GM23338 (cell line): ENCODE results near the gene SLC6A3. TPM values are rescaled to one million over a fixed set of nuclear protein-coding genes. Genes with fewer than 3 reads are reported as not detected.

ENCODE experiments used
- ATAC-seq: fragments of 200-7000 bp; cut with Tn5 transposase; 3 replicates; pipeline ENCODE4 v1.9.1; 2020
- DNase-seq: peaks from one replicate; pipeline ENCODE4 v3.0.0-alpha.2; 2015; ENCODE audit warnings: low spot score
- H2AFZ ChIP-seq: fragments of 200-600 bp; sonication (generic); 2 replicates; pipeline ENCODE4 v1.8.0; 2016; ENCODE audit warnings: antibody characterized with exemption, mild to moderate bottlenecking, moderate library complexity
- H3F3A ChIP-seq: fragments of 200-600 bp; sonication (generic); replicated peaks from 2 replicates; pipeline ENCODE4 v1.8.0; 2017; ENCODE audit warnings: antibody characterized with exemption, mixed run types, low read depth
- H3K27ac ChIP-seq: fragments of 200-600 bp; sonication (generic); 2 replicates; pipeline ENCODE4 v1.6.1; 2016; ENCODE audit warnings: low read depth
- H3K27me3 ChIP-seq: fragments of 200-600 bp; sonication (generic); 2 replicates; pipeline ENCODE4 v1.8.0; 2016; ENCODE audit warnings: mild to moderate bottlenecking, mixed run types, moderate library complexity; ENCODE audit not compliant: insufficient read depth
- H3K36me3 ChIP-seq: fragments of 200-600 bp; sonication (generic); 2 replicates; pipeline ENCODE4 v1.8.0; 2016; ENCODE audit warnings: mild to moderate bottlenecking; ENCODE audit not compliant: insufficient read depth
- H3K4me1 ChIP-seq: fragments of 200-600 bp; sonication (generic); 2 replicates; pipeline ENCODE4 v1.8.0; 2016; ENCODE audit warnings: mild to moderate bottlenecking, moderate library complexity; ENCODE audit not compliant: insufficient read depth
- H3K4me2 ChIP-seq: fragments of 200-600 bp; sonication (generic); 2 replicates; pipeline ENCODE4 v1.7.1; 2017; ENCODE audit warnings: mixed run types
- H3K4me3 ChIP-seq: fragments of 200-600 bp; sonication (generic); 2 replicates; pipeline ENCODE4 v1.6.1; 2016; ENCODE audit warnings: mixed run types
- H3K79me2 ChIP-seq: fragments of 200-600 bp; sonication (generic); replicated peaks from 2 replicates; pipeline ENCODE4 v1.8.0; 2017; ENCODE audit warnings: mild to moderate bottlenecking; ENCODE audit not compliant: insufficient read depth
- H3K9me2 ChIP-seq: fragments of 200-600 bp; sonication (generic); 2 replicates; pipeline ENCODE4 v1.8.0; 2017; ENCODE audit not compliant: insufficient read depth
- H4K20me1 ChIP-seq: fragments of 200-600 bp; sonication (generic); replicated peaks from 2 replicates; pipeline ENCODE4 v1.8.0; 2017; ENCODE audit warnings: mild to moderate bottlenecking; ENCODE audit not compliant: insufficient read depth
- H3K27ac Mint-ChIP-seq: 2 replicates; pipeline ENCODE4 v1.8.0; 2020; ENCODE audit warnings: inconsistent platforms, mild to moderate bottlenecking, moderate library complexity, mixed read lengths
- H3K27me3 Mint-ChIP-seq: 3 replicates; pipeline ENCODE4 v1.8.0; 2022; ENCODE audit warnings: low read depth, mild to moderate bottlenecking, moderate library complexity, mixed read lengths, inconsistent platforms; ENCODE audit not compliant: insufficient read depth, poor library complexity
- H3K36me3 Mint-ChIP-seq: 3 replicates; pipeline ENCODE4 v1.8.0; 2021; ENCODE audit warnings: low read depth, mild to moderate bottlenecking, inconsistent platforms, moderate library complexity, mixed read lengths
- H3K4me1 Mint-ChIP-seq: 3 replicates; pipeline ENCODE4 v1.8.0; 2020; ENCODE audit warnings: mild to moderate bottlenecking, inconsistent platforms, mixed read lengths
- H3K4me3 Mint-ChIP-seq: 3 replicates; pipeline ENCODE4 v1.8.0; 2021; ENCODE audit warnings: moderate library complexity, mild to moderate bottlenecking, inconsistent platforms, mixed read lengths
- H3K9me3 Mint-ChIP-seq: 3 replicates; pipeline ENCODE4 v1.8.0; 2020; ENCODE audit warnings: moderate library complexity, mild to moderate bottlenecking, inconsistent platforms, mixed read lengths
- CREB1 ChIP-seq: fragments of 250-450 bp; sonication (Bioruptor Pico); IDR thresholded peaks from 2 replicates; pipeline ENCODE4 v1.5.0; 2020; ENCODE audit warnings: low read depth, mild to moderate bottlenecking, moderate library complexity
- EZH2 ChIP-seq: fragments of 200-600 bp; sonication (generic); IDR thresholded peaks from one replicate; pipeline ENCODE4 v1.8.0; 2017; ENCODE audit warnings: antibody characterized with exemption, mild to moderate bottlenecking, low read depth; ENCODE audit not compliant: unreplicated experiment
- EZH2phosphoT487 ChIP-seq: fragments of 200-600 bp; sonication (generic); IDR thresholded peaks from one replicate; pipeline ENCODE4 v1.8.1; 2018; ENCODE audit warnings: antibody characterized with exemption; ENCODE audit not compliant: unreplicated experiment
- JUNB ChIP-seq: IDR thresholded peaks from one replicate; pipeline ENCODE4 v1.6.1; 2016; ENCODE audit warnings: antibody characterized with exemption; ENCODE audit not compliant: unreplicated experiment
- NANOG ChIP-seq: IDR thresholded peaks from 2 replicates; pipeline ENCODE4 v1.6.1; 2016; ENCODE audit warnings: antibody characterized with exemption, borderline replicate concordance
- POLR2AphosphoS5 ChIP-seq: IDR thresholded peaks from 2 replicates; pipeline ENCODE4 v1.6.1; 2016; ENCODE audit warnings: antibody characterized with exemption, low read depth
- STAT1 ChIP-seq: IDR thresholded peaks from one replicate; pipeline ENCODE4 v1.6.1; 2016; ENCODE audit warnings: antibody characterized with exemption; ENCODE audit not compliant: unreplicated experiment
- ZNF114 ChIP-seq: fragments of 250-450 bp; sonication (Bioruptor Pico); IDR thresholded peaks from 2 replicates; pipeline ENCODE4 v1.5.0; 2020; ENCODE audit warnings: mild to moderate bottlenecking, moderate library complexity
- ZNF331 ChIP-seq: fragments of 250-450 bp; sonication (Bioruptor Pico); IDR thresholded peaks from 2 replicates; pipeline ENCODE4 v1.5.0; 2020; ENCODE audit warnings: low read depth, mild to moderate bottlenecking, moderate library complexity
- polyA plus RNA-seq: library from polyadenylated mRNA; unstranded; fragments of >200 nt; fragmentation: Nextera tagmentation; extraction: Ambion mirVana; gene quantifications from 2 replicates; pipeline ENCODE4 v1.2.1, GENCODE V29; 2016
- total RNA-seq: library from RNA; depleted of rRNA; stranded (reverse); fragments of >200 nt; shearing (Covaris generic); gene quantifications from 2 replicates; pipeline ENCODE4 v1.2.3, GENCODE V29; 2014
- TF ChIP-seq, protein P1 (sequence below), 2 experiments: fragments of 200-600 bp in 1 of 2; sonication (generic) in 1 of 2; conservative IDR thresholded peaks; 2 replicates each; pipeline versions ENCODE4 v1.5.1 to v1.6.1; 2016 to 2017; ENCODE audit warnings: antibody characterized with exemption in 2 of 2, low read depth in 2 of 2, mild to moderate bottlenecking in 2 of 2, moderate library complexity in 1 of 2
- TF ChIP-seq, protein P2 (sequence below): IDR thresholded peaks from one replicate; pipeline ENCODE4 v1.6.1; 2018; ENCODE audit warnings: antibody characterized with exemption; ENCODE audit not compliant: unreplicated experiment
- TF ChIP-seq, protein P3 (sequence below): IDR thresholded peaks from 2 replicates; pipeline ENCODE4 v1.6.1; 2016; ENCODE audit warnings: antibody characterized with exemption

The SLC6A3 gene
- total and polyA plus RNA-seq, 2 experiments from 2014 or later = 0.76 to 1.0 TPM

DNA sequence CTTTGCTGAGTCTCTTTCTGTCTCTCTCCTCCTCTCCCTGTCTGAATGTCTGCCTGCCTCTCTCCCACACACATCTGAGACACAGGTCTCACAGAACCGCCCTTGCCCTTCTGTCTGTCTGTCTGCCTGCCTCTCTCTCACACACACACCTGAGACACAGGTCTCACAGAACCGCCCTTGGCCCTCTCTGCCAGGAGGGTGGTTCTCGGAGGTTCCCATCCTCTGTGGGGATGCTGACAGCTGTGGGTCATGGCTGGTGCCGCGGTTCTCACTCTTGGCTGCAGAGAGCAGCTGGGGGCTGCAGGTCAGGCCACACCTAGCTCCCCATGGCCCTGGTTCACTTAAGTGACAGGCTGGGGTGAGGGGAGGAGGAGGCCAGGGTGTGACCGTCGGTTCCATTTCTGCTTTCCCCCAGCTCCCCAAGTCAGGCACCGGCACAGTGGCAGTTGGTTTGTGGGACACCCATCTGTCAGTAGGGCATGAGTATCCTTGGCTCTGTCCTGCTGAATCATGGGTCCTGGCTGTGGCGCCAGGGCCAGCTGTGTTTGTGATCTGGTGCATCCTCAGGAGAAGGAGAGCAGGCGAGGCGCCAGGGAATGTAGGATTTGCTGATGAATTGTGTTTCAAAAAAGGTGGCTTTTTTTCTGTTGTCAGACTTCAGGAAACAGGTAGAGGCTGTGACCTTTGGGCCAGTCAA lies 58.0 kb downstream of the SLC6A3 start (continued):
- TF ChIP-seq, protein P1, sequence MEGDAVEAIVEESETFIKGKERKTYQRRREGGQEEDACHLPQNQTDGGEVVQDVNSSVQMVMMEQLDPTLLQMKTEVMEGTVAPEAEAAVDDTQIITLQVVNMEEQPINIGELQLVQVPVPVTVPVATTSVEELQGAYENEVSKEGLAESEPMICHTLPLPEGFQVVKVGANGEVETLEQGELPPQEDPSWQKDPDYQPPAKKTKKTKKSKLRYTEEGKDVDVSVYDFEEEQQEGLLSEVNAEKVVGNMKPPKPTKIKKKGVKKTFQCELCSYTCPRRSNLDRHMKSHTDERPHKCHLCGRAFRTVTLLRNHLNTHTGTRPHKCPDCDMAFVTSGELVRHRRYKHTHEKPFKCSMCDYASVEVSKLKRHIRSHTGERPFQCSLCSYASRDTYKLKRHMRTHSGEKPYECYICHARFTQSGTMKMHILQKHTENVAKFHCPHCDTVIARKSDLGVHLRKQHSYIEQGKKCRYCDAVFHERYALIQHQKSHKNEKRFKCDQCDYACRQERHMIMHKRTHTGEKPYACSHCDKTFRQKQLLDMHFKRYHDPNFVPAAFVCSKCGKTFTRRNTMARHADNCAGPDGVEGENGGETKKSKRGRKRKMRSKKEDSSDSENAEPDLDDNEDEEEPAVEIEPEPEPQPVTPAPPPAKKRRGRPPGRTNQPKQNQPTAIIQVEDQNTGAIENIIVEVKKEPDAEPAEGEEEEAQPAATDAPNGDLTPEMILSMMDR (conservative IDR thresholded peaks at IDR 0.05; ENCODE audit: low read depth in 2 of 2) = no peak
- TF ChIP-seq, protein P2, sequence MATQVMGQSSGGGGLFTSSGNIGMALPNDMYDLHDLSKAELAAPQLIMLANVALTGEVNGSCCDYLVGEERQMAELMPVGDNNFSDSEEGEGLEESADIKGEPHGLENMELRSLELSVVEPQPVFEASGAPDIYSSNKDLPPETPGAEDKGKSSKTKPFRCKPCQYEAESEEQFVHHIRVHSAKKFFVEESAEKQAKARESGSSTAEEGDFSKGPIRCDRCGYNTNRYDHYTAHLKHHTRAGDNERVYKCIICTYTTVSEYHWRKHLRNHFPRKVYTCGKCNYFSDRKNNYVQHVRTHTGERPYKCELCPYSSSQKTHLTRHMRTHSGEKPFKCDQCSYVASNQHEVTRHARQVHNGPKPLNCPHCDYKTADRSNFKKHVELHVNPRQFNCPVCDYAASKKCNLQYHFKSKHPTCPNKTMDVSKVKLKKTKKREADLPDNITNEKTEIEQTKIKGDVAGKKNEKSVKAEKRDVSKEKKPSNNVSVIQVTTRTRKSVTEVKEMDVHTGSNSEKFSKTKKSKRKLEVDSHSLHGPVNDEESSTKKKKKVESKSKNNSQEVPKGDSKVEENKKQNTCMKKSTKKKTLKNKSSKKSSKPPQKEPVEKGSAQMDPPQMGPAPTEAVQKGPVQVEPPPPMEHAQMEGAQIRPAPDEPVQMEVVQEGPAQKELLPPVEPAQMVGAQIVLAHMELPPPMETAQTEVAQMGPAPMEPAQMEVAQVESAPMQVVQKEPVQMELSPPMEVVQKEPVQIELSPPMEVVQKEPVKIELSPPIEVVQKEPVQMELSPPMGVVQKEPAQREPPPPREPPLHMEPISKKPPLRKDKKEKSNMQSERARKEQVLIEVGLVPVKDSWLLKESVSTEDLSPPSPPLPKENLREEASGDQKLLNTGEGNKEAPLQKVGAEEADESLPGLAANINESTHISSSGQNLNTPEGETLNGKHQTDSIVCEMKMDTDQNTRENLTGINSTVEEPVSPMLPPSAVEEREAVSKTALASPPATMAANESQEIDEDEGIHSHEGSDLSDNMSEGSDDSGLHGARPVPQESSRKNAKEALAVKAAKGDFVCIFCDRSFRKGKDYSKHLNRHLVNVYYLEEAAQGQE = no peak
- TF ChIP-seq POLR2AphosphoS5 = no peak
- TF ChIP-seq NANOG = no peak
- TF ChIP-seq STAT1 = no peak
- no peak for TF ChIP-seq EZH2
- TF ChIP-seq ZNF331 (CRISPR knock-in tag) = no peak
- TF ChIP-seq ZNF114 (CRISPR knock-in tag) = no peak
- TF ChIP-seq JUNB = no peak
- no peak for TF ChIP-seq EZH2phosphoT487
- TF ChIP-seq, protein P3, sequence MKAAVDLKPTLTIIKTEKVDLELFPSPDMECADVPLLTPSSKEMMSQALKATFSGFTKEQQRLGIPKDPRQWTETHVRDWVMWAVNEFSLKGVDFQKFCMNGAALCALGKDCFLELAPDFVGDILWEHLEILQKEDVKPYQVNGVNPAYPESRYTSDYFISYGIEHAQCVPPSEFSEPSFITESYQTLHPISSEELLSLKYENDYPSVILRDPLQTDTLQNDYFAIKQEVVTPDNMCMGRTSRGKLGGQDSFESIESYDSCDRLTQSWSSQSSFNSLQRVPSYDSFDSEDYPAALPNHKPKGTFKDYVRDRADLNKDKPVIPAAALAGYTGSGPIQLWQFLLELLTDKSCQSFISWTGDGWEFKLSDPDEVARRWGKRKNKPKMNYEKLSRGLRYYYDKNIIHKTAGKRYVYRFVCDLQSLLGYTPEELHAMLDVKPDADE = no peak

DNA sequence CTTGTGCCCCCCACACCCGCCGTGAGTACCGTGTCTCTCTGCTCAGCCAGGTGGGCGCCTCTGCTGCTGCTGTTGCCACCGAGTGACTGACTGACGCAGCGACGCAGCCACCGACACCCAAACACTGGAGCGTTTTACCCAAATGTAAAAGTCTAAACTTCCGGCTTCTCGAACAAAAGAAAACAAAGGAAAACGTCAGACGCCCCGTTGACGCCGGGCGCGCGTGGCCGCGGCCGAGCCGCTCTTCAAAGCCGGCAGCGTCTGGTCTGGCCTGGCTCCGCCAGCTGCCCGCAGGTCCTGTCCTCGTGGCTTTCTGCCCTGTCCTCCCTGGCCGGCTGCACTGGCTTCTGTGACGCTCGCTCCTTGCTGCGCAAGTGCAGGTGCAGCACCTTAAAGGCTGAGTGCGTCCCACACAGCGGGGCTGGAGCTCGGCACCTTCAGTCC lies 58.9 kb downstream of the SLC6A3 start:
- H3K4me1 Mint-ChIP-seq = peaks cover 12% of the 10 kb centered on the region
- ATAC-seq (peak; percentile 54), DNase-seq (peak; percentile 80)
- Histone ChIP-seq H3K27me3 (peaks cover 23% of the 10 kb centered on the region; the same call in 1 of the 2 replicates), H3K9me2 (no peaks in the 10 kb centered on the region), H3F3A (0 out of 2 replicates have a peak, but pooled peaks cover 5% of the 10 kb centered on the region), H2AFZ (peak overlapping the region; percentile 94), H4K20me1 (no peaks in the 10 kb centered on the region), H3K36me3 (no peaks in the 10 kb centered on the region), H3K4me2 (peak overlapping the region; percentile 89), H3K4me3 (peak overlapping the region; percentile 73), H3K27ac (no peak overlapping the region), H3K4me1 (peaks cover 7% of the 10 kb centered on the region; the same call in 1 of the 2 replicates), H3K79me2 (no peaks in the 10 kb centered on the region)
- H3K4me3 Mint-ChIP-seq = peak overlapping the region; percentile 90
- no peaks in the 10 kb centered on the region for H3K36me3 Mint-ChIP-seq
- H3K27ac Mint-ChIP-seq = peak overlapping the region; percentile 87
- TF ChIP-seq CREB1 = peak; percentile 57; the same call in 1 of the 2 replicates
- TF ChIP-seq EZH2 = no peak
- H3K9me3 Mint-ChIP-seq = no peaks in the 10 kb centered on the region
- peaks cover 32% of the 10 kb centered on the region for H3K27me3 Mint-ChIP-seq
